GM23338 (cell line): ENCODE data around the gene LIMCH1. TPM values are rescaled to one million over a fixed set of nuclear protein-coding genes. Genes with fewer than 3 reads are reported as not detected.

Experiments
- ATAC-seq: fragments of 200-7000 bp; cut with Tn5 transposase; 3 replicates; pipeline ENCODE4 v1.9.1; 2020
- DNase-seq: peaks from one replicate; pipeline ENCODE4 v3.0.0-alpha.2; 2015; ENCODE audit warnings: low spot score
- H2AFZ ChIP-seq: fragments of 200-600 bp; sonication (generic); 2 replicates; pipeline ENCODE4 v1.8.0; 2016; ENCODE audit warnings: antibody characterized with exemption, mild to moderate bottlenecking, moderate library complexity
- H3F3A ChIP-seq: fragments of 200-600 bp; sonication (generic); replicated peaks from 2 replicates; pipeline ENCODE4 v1.8.0; 2017; ENCODE audit warnings: antibody characterized with exemption, mixed run types, low read depth
- H3K27ac ChIP-seq: fragments of 200-600 bp; sonication (generic); 2 replicates; pipeline ENCODE4 v1.6.1; 2016; ENCODE audit warnings: low read depth
- H3K27me3 ChIP-seq: fragments of 200-600 bp; sonication (generic); 2 replicates; pipeline ENCODE4 v1.8.0; 2016; ENCODE audit warnings: mild to moderate bottlenecking, mixed run types, moderate library complexity; ENCODE audit not compliant: insufficient read depth
- H3K36me3 ChIP-seq: fragments of 200-600 bp; sonication (generic); 2 replicates; pipeline ENCODE4 v1.8.0; 2016; ENCODE audit warnings: mild to moderate bottlenecking; ENCODE audit not compliant: insufficient read depth
- H3K4me1 ChIP-seq: fragments of 200-600 bp; sonication (generic); 2 replicates; pipeline ENCODE4 v1.8.0; 2016; ENCODE audit warnings: mild to moderate bottlenecking, moderate library complexity; ENCODE audit not compliant: insufficient read depth
- H3K4me2 ChIP-seq: fragments of 200-600 bp; sonication (generic); 2 replicates; pipeline ENCODE4 v1.7.1; 2017; ENCODE audit warnings: mixed run types
- H3K4me3 ChIP-seq: fragments of 200-600 bp; sonication (generic); 2 replicates; pipeline ENCODE4 v1.6.1; 2016; ENCODE audit warnings: mixed run types
- H3K79me2 ChIP-seq: fragments of 200-600 bp; sonication (generic); replicated peaks from 2 replicates; pipeline ENCODE4 v1.8.0; 2017; ENCODE audit warnings: mild to moderate bottlenecking; ENCODE audit not compliant: insufficient read depth
- H3K9me2 ChIP-seq: fragments of 200-600 bp; sonication (generic); 2 replicates; pipeline ENCODE4 v1.8.0; 2017; ENCODE audit not compliant: insufficient read depth
- H4K20me1 ChIP-seq: fragments of 200-600 bp; sonication (generic); replicated peaks from 2 replicates; pipeline ENCODE4 v1.8.0; 2017; ENCODE audit warnings: mild to moderate bottlenecking; ENCODE audit not compliant: insufficient read depth
- H3K27ac Mint-ChIP-seq: 2 replicates; pipeline ENCODE4 v1.8.0; 2020; ENCODE audit warnings: inconsistent platforms, mild to moderate bottlenecking, moderate library complexity, mixed read lengths
- H3K27me3 Mint-ChIP-seq: 3 replicates; pipeline ENCODE4 v1.8.0; 2022; ENCODE audit warnings: low read depth, mild to moderate bottlenecking, moderate library complexity, mixed read lengths, inconsistent platforms; ENCODE audit not compliant: insufficient read depth, poor library complexity
- H3K36me3 Mint-ChIP-seq: 3 replicates; pipeline ENCODE4 v1.8.0; 2021; ENCODE audit warnings: low read depth, mild to moderate bottlenecking, inconsistent platforms, moderate library complexity, mixed read lengths
- H3K4me1 Mint-ChIP-seq: 3 replicates; pipeline ENCODE4 v1.8.0; 2020; ENCODE audit warnings: mild to moderate bottlenecking, inconsistent platforms, mixed read lengths
- H3K4me3 Mint-ChIP-seq: 3 replicates; pipeline ENCODE4 v1.8.0; 2021; ENCODE audit warnings: moderate library complexity, mild to moderate bottlenecking, inconsistent platforms, mixed read lengths
- H3K9me3 Mint-ChIP-seq: 3 replicates; pipeline ENCODE4 v1.8.0; 2020; ENCODE audit warnings: moderate library complexity, mild to moderate bottlenecking, inconsistent platforms, mixed read lengths
- CREB1 ChIP-seq: fragments of 250-450 bp; sonication (Bioruptor Pico); IDR thresholded peaks from 2 replicates; pipeline ENCODE4 v1.5.0; 2020; ENCODE audit warnings: low read depth, mild to moderate bottlenecking, moderate library complexity
- CTCF ChIP-seq, 2 experiments: fragments of 200-600 bp in 1 of 2; sonication (generic) in 1 of 2; conservative IDR thresholded peaks; 2 replicates each; pipeline versions ENCODE4 v1.5.1 to v1.6.1; 2016 to 2017; ENCODE audit warnings: antibody characterized with exemption in 2 of 2, low read depth in 2 of 2, mild to moderate bottlenecking in 2 of 2, moderate library complexity in 1 of 2
- ETS1 ChIP-seq: IDR thresholded peaks from 2 replicates; pipeline ENCODE4 v1.6.1; 2016; ENCODE audit warnings: antibody characterized with exemption
- EZH2 ChIP-seq: fragments of 200-600 bp; sonication (generic); IDR thresholded peaks from one replicate; pipeline ENCODE4 v1.8.0; 2017; ENCODE audit warnings: antibody characterized with exemption, mild to moderate bottlenecking, low read depth; ENCODE audit not compliant: unreplicated experiment
- EZH2phosphoT487 ChIP-seq: fragments of 200-600 bp; sonication (generic); IDR thresholded peaks from one replicate; pipeline ENCODE4 v1.8.1; 2018; ENCODE audit warnings: antibody characterized with exemption; ENCODE audit not compliant: unreplicated experiment
- JUNB ChIP-seq: IDR thresholded peaks from one replicate; pipeline ENCODE4 v1.6.1; 2016; ENCODE audit warnings: antibody characterized with exemption; ENCODE audit not compliant: unreplicated experiment
- NANOG ChIP-seq: IDR thresholded peaks from 2 replicates; pipeline ENCODE4 v1.6.1; 2016; ENCODE audit warnings: antibody characterized with exemption, borderline replicate concordance
- POLR2AphosphoS5 ChIP-seq: IDR thresholded peaks from 2 replicates; pipeline ENCODE4 v1.6.1; 2016; ENCODE audit warnings: antibody characterized with exemption, low read depth
- REST ChIP-seq: IDR thresholded peaks from one replicate; pipeline ENCODE4 v1.6.1; 2018; ENCODE audit warnings: antibody characterized with exemption; ENCODE audit not compliant: unreplicated experiment
- STAT1 ChIP-seq: IDR thresholded peaks from one replicate; pipeline ENCODE4 v1.6.1; 2016; ENCODE audit warnings: antibody characterized with exemption; ENCODE audit not compliant: unreplicated experiment
- ZNF114 ChIP-seq: fragments of 250-450 bp; sonication (Bioruptor Pico); IDR thresholded peaks from 2 replicates; pipeline ENCODE4 v1.5.0; 2020; ENCODE audit warnings: mild to moderate bottlenecking, moderate library complexity
- ZNF331 ChIP-seq: fragments of 250-450 bp; sonication (Bioruptor Pico); IDR thresholded peaks from 2 replicates; pipeline ENCODE4 v1.5.0; 2020; ENCODE audit warnings: low read depth, mild to moderate bottlenecking, moderate library complexity
- ZNF462 ChIP-seq: fragments of 250-450 bp; sonication (Bioruptor Pico); IDR thresholded peaks from 2 replicates; pipeline ENCODE4 v1.5.0; 2020; ENCODE audit warnings: mild to moderate bottlenecking, moderate library complexity
- polyA plus RNA-seq: library from polyadenylated mRNA; unstranded; fragments of >200 nt; fragmentation: Nextera tagmentation; extraction: Ambion mirVana; gene quantifications from 2 replicates; pipeline ENCODE4 v1.2.1, GENCODE V29; 2016
- total RNA-seq: library from RNA; depleted of rRNA; stranded (reverse); fragments of >200 nt; shearing (Covaris generic); gene quantifications from 2 replicates; pipeline ENCODE4 v1.2.3, GENCODE V29; 2014

Gene LIMCH1
- total and polyA plus RNA-seq, 2 experiments from 2014 or later: 1.5 TPM

GRCh38 chr4:41646862-41647261 lies 108.9 kb downstream of the LIMCH1 start:
- DNase-seq (no peak), ATAC-seq (no peak)
- Mint-ChIP-seq H3K4me3 (no peak overlapping the region), H3K36me3 (no peaks in the 10 kb centered on the region), H3K4me1 (peaks cover 11% of the 10 kb centered on the region), H3K9me3 (no peaks in the 10 kb centered on the region), H3K27ac (no peak overlapping the region), H3K27me3 (peaks cover 7% of the 10 kb centered on the region)
- no peak overlapping the region for H3K4me3 ChIP-seq
- H3F3A ChIP-seq: no peaks in the 10 kb centered on the region
- H3K27ac ChIP-seq: no peak overlapping the region
- no peaks in the 10 kb centered on the region for H3K79me2 ChIP-seq
- TF ChIP-seq EZH2phosphoT487: no peak
- TF ChIP-seq CTCF (conservative IDR thresholded peaks at IDR 0.05; ENCODE audit: low read depth in 2 of 2): no peak
- TF ChIP-seq REST: no peak
- TF ChIP-seq ZNF462 (CRISPR knock-in tag): no peak
- no peak for TF ChIP-seq STAT1
- TF ChIP-seq NANOG: no peak
- TF ChIP-seq ETS1: no peak
- TF ChIP-seq CREB1 (CRISPR knock-in tag): no peak
- TF ChIP-seq EZH2: no peak
- no peak for TF ChIP-seq POLR2AphosphoS5
- no peak for TF ChIP-seq JUNB
- no peak for TF ChIP-seq ZNF114
- no peak for TF ChIP-seq ZNF331
- peaks cover 9% of the 10 kb centered on the region for H3K4me1 ChIP-seq
- H3K9me2 ChIP-seq: no peaks in the 10 kb centered on the region
- H3K4me2 ChIP-seq: no peak overlapping the region
- no peaks in the 10 kb centered on the region for H4K20me1 ChIP-seq
- H3K27me3 ChIP-seq: peaks cover 11% of the 10 kb centered on the region
- no peaks in the 10 kb centered on the region for H3K36me3 ChIP-seq
- no peak overlapping the region for H2AFZ ChIP-seq
